HG03432 (cell line): ENCODE data around the gene SDHA.
"Not testable (repeated sequence)": the region's sequence is repeated elsewhere in the genome, so short reads cannot be mapped to it uniquely, and the experiment has no call there.

Experiments used
- ATAC-seq: cut with Tn5 transposase; IDR thresholded peaks from one replicate; pipeline ENCODE4 v1.9.1; 2021; ENCODE audit warnings: mild to moderate bottlenecking, moderate library complexity; ENCODE audit not compliant: unreplicated experiment

The SDHA gene

GRCh38 chr5:196350-196749, 21.8 kb upstream of the SDHA start:
- no peak for ATAC-seq

GRCh38 chr5:197031-197430, 21.1 kb upstream of the SDHA start:
- ATAC-seq, result not testable (repeated sequence)

- ATAC-seq, result no peak
Observed at GRCh38 chr5:197892-198489, 20.1 kb upstream of the SDHA start.

- ATAC-seq, result no peak
Observed at GRCh38 chr5:198516-199196, 19.5 kb upstream of the SDHA start.

GRCh38 chr5:199197-199949, 18.7 kb upstream of the SDHA start:
- ATAC-seq, result no peak

- no peak for ATAC-seq
Observed at GRCh38 chr5:199950-200645, 18.0 kb upstream of the SDHA start.

GRCh38 chr5:200985-201384, 17.1 kb upstream of the SDHA start:
- no peak for ATAC-seq

GRCh38 chr5:201672-202071, 16.4 kb upstream of the SDHA start:
- no peak for ATAC-seq

GRCh38 chr5:203246-203930, 14.7 kb upstream of the SDHA start:
- no peak for ATAC-seq

- no peak for ATAC-seq
Observed at GRCh38 chr5:204001-204400, 14.1 kb upstream of the SDHA start.

GRCh38 chr5:204462-204861, 13.7 kb upstream of the SDHA start:
- no peak for ATAC-seq

- no peak for ATAC-seq
Observed at GRCh38 chr5:204966-205670, 13.0 kb upstream of the SDHA start.

- no peak for ATAC-seq
Observed at GRCh38 chr5:206406-206805, 11.7 kb upstream of the SDHA start.

GRCh38 chr5:206927-207536, 11.1 kb upstream of the SDHA start:
- no peak for ATAC-seq

GRCh38 chr5:207599-207998, 10.5 kb upstream of the SDHA start:
- no peak for ATAC-seq

GRCh38 chr5:208449-209114, 9.5 kb upstream of the SDHA start:
- ATAC-seq, result no peak

- no peak for ATAC-seq
Observed at GRCh38 chr5:213803-214395, 4.2 kb upstream of the SDHA start.

GRCh38 chr5:215256-215655, 2.9 kb upstream of the SDHA start:
- ATAC-seq, result not testable (repeated sequence)

GRCh38 chr5:216076-216475, 2.0 kb upstream of the SDHA start:
- not testable (repeated sequence) for ATAC-seq
